OCI-LY1 (cell line): ENCODE measurements around the gene SMTNL1.

ENCODE experiments used
- H2AFZ ChIP-seq: fragments of 200-600 bp; sonication (generic), shearing (Covaris generic); 2 replicates; pipeline ENCODE4 v1.6.0; 2014; ENCODE audit warnings: antibody characterized with exemption, mild to moderate bottlenecking, low read length
- H3F3A ChIP-seq: fragments of 200-600 bp; sonication (generic), shearing (Covaris generic); 2 replicates; pipeline ENCODE4 v1.6.0; 2014; ENCODE audit warnings: mild to moderate bottlenecking, antibody characterized with exemption, low read length, moderate library complexity; ENCODE audit not compliant: insufficient read depth
- H3K27ac ChIP-seq: fragments of 200-600 bp; sonication (generic); 2 replicates; pipeline ENCODE4 v1.5.1; 2014; ENCODE audit warnings: low read length, mixed run types, mild to moderate bottlenecking, low read depth; ENCODE audit not compliant: poor library complexity, severe bottlenecking
- H3K27me3 ChIP-seq: fragments of 200-600 bp; sonication (generic); 2 replicates; pipeline ENCODE4 v1.6.0; 2014; ENCODE audit warnings: antibody characterized with exemption, mild to moderate bottlenecking, low read length, moderate library complexity; ENCODE audit not compliant: insufficient read depth
- H3K36me3 ChIP-seq: fragments of 200-600 bp; sonication (generic); 2 replicates; pipeline ENCODE4 v1.6.1; 2014; ENCODE audit warnings: mild to moderate bottlenecking, antibody characterized with exemption, low read length, moderate library complexity, mixed read lengths; ENCODE audit not compliant: insufficient read depth
- H3K4me1 ChIP-seq: fragments of 200-600 bp; sonication (generic); 2 replicates; pipeline ENCODE4 v1.5.1; 2014; ENCODE audit warnings: mild to moderate bottlenecking, low read length, moderate library complexity; ENCODE audit not compliant: insufficient read depth, severe bottlenecking
- H3K4me2 ChIP-seq: fragments of 200-600 bp; sonication (generic), shearing (Covaris generic); 2 replicates; pipeline ENCODE4 v1.6.1; 2014; ENCODE audit warnings: low read length
- H3K4me3 ChIP-seq: fragments of 200-600 bp; sonication (generic); 2 replicates; pipeline ENCODE4 v1.5.1; 2014; ENCODE audit warnings: low read length, low read depth, mild to moderate bottlenecking, mixed read lengths; ENCODE audit not compliant: poor library complexity, severe bottlenecking
- H3K79me2 ChIP-seq: fragments of 200-600 bp; shearing (Covaris generic); 2 replicates; pipeline ENCODE4 v1.6.1; 2016; ENCODE audit warnings: mixed run types, low read length, mixed read lengths; ENCODE audit not compliant: insufficient read depth
- H3K9ac ChIP-seq: fragments of 200-600 bp; sonication (generic), shearing (Covaris generic); 2 replicates; pipeline ENCODE4 v1.6.1; 2014; ENCODE audit warnings: mild to moderate bottlenecking, low read length, mixed read lengths
- H3K9me2 ChIP-seq: fragments of 200-600 bp; sonication (generic), shearing (Covaris generic); 2 replicates; pipeline ENCODE4 v1.6.1; 2014; ENCODE audit warnings: low read depth, mild to moderate bottlenecking, low read length, mixed read lengths
- H3K9me3 ChIP-seq: fragments of 200-600 bp; shearing (Covaris generic); 2 replicates; pipeline ENCODE4 v1.6.1; 2014; ENCODE audit warnings: low read length, mixed read lengths
- H4K20me1 ChIP-seq: fragments of 200-600 bp; sonication (generic), shearing (Covaris generic); 2 replicates; pipeline ENCODE4 v1.6.0; 2016; ENCODE audit warnings: mild to moderate bottlenecking, low read length; ENCODE audit not compliant: insufficient read depth
- EZH2 ChIP-seq: fragments of 200-600 bp; sonication (generic), shearing (Covaris generic); IDR thresholded peaks from 2 replicates; pipeline ENCODE4 v1.8.0; 2017; ENCODE audit warnings: borderline replicate concordance, mixed run types, mild to moderate bottlenecking, antibody characterized with exemption, low read length, moderate library complexity, mixed read lengths
- TF ChIP-seq, protein P1 (sequence below): fragments of 200-600 bp; sonication (generic), shearing (Covaris generic); IDR thresholded peaks from 2 replicates; pipeline ENCODE4 v1.5.1; 2017; ENCODE audit warnings: mild to moderate bottlenecking, antibody characterized with exemption, low read length, moderate library complexity, mixed read lengths

Gene SMTNL1

GRCh38 chr11:57546869-57547475, 9.6 kb downstream of the SMTNL1 start:
- Histone ChIP-seq H3K36me3 (peaks cover 14% of the 10 kb centered on the region; the same call in 1 of the 2 replicates), H3F3A (no peaks in the 10 kb centered on the region), H3K4me1 (no peaks in the 10 kb centered on the region), H2AFZ (no peak overlapping the region), H3K9me3 (no peaks in the 10 kb centered on the region), H3K79me2 (no peaks in the 10 kb centered on the region), H3K27me3 (no peaks in the 10 kb centered on the region), H3K4me3 (no peak overlapping the region), H3K27ac (no peak overlapping the region), H3K4me2 (no peak overlapping the region), H3K9me2 (no peaks in the 10 kb centered on the region), H4K20me1 (no peaks in the 10 kb centered on the region), H3K9ac (no peak overlapping the region)
- TF ChIP-seq, protein P1, sequence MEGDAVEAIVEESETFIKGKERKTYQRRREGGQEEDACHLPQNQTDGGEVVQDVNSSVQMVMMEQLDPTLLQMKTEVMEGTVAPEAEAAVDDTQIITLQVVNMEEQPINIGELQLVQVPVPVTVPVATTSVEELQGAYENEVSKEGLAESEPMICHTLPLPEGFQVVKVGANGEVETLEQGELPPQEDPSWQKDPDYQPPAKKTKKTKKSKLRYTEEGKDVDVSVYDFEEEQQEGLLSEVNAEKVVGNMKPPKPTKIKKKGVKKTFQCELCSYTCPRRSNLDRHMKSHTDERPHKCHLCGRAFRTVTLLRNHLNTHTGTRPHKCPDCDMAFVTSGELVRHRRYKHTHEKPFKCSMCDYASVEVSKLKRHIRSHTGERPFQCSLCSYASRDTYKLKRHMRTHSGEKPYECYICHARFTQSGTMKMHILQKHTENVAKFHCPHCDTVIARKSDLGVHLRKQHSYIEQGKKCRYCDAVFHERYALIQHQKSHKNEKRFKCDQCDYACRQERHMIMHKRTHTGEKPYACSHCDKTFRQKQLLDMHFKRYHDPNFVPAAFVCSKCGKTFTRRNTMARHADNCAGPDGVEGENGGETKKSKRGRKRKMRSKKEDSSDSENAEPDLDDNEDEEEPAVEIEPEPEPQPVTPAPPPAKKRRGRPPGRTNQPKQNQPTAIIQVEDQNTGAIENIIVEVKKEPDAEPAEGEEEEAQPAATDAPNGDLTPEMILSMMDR = no peak
- TF ChIP-seq EZH2 = no peak

DNA sequence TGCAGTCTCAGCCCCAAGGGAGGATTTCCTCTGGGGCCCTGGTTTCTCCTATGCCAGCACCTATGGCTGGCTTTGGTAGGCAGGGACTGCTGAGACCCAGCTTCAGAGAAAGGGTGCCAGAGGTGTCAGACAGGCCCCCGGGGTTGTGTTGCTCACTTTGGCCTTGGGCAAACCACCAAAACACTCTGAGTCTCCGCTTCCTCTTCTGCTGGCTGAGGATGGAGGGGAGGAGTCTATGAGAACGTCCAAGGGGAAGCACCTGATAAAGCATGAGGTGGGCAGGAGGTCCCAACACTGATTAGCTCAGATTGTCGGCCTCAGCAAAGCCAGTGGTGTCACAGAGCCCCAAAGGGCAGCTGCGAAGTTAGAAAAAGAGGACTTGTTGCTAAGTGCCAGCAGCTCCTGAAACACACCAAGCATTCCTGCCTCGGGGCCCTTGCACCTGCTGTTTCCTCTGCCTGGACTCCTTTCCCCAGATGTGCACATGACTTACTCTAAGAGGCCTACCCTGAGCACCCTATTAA, 10.5 kb downstream of the SMTNL1 start:
- TF ChIP-seq, protein P1 = no peak
- TF ChIP-seq EZH2 = no peak
- Histone ChIP-seq H4K20me1 (no peaks in the 10 kb centered on the region), H3K9me3 (no peaks in the 10 kb centered on the region), H3K79me2 (no peaks in the 10 kb centered on the region), H2AFZ (no peak overlapping the region), H3K4me2 (no peak overlapping the region), H3K9ac (no peak overlapping the region), H3K4me1 (no peaks in the 10 kb centered on the region), H3K27me3 (no peaks in the 10 kb centered on the region), H3K4me3 (no peak overlapping the region), H3K27ac (no peak overlapping the region), H3K36me3 (peaks cover 23% of the 10 kb centered on the region; the same call in 1 of the 2 replicates), H3K9me2 (no peaks in the 10 kb centered on the region), H3F3A (no peaks in the 10 kb centered on the region)

DNA sequence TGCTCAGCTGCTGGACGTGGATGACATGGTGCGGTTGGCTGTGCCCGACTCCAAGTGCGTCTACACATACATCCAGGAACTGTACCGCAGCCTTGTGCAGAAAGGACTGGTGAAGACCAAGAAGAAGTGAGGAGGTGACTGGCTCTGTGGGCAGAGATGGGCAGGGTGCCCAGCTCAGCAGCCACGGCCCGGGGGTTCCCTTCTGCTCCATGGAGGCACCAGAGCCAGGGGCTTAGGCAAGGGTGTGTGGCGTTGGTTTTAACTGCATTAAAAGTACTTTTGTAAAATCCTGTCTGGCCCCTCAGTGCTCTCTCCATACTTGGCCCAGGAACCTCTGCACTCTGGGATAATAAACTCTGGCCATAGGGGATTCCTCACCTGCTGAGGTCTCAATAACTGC, 12.6 kb downstream of the SMTNL1 start:
- Histone ChIP-seq H3K79me2 (no peaks in the 10 kb centered on the region), H3K9ac (no peak overlapping the region), H3K4me1 (no peaks in the 10 kb centered on the region), H3K4me2 (no peak overlapping the region), H3K27me3 (no peaks in the 10 kb centered on the region), H3K4me3 (no peak overlapping the region), H3K9me2 (no peaks in the 10 kb centered on the region), H2AFZ (no peak overlapping the region), H3K27ac (no peak overlapping the region), H4K20me1 (no peaks in the 10 kb centered on the region), H3K9me3 (no peaks in the 10 kb centered on the region), H3F3A (no peaks in the 10 kb centered on the region), H3K36me3 (peaks cover 33% of the 10 kb centered on the region)
- no peak for TF ChIP-seq EZH2
- TF ChIP-seq, protein P1 = no peak
